ENCODE data around the gene ZNF385B. TPM values are rescaled to one million over a fixed set of nuclear protein-coding genes. Genes with fewer than 3 reads are reported as not detected.

The ZNF385B gene
- total RNA-seq (10 to 100 TPM in 1 of 7 donors, 1 to 10 TPM in 6; 5.4 to 20.0 (median 9.1) TPM), polyA plus RNA-seq (10 to 100 TPM in 1 of 2 donors, 1 to 10 TPM in 1; 4.8 to 20.9 TPM)
- long read RNA-seq, donor 1, partial matches to known transcripts = 8 of 11 reads
- long read RNA-seq, donor 1, other reads (novel, unspliced or antisense) = 3 of 11 reads
- long read RNA-seq, donor 2, partial matches to known transcripts = 0 of 1 reads
- long read RNA-seq, donor 2, other reads (novel, unspliced or antisense) = 0 of 1 reads
- long read RNA-seq, donor 3, partial matches to known transcripts = 0 of 4 reads
- long read RNA-seq, donor 3, other reads (novel, unspliced or antisense) = 2 of 4 reads

GRCh38 chr2:179861416-179862067 lies at the start of gene ZNF385B:
Gene ZNF385B (minus strand): TSS chr2:179861612.
- Histone ChIP-seq H3K27me3 (no peaks in the 10 kb centered on the region), H3K27ac (peak within 1 kb of the TSS; percentile 50 to 69), H3K36me3 (no peaks in the 10 kb centered on the region), H3K4me3 (peak within 1 kb of the TSS; percentile 41), H3K9me3 (no peaks in the 10 kb centered on the region), H3K4me1 (ENCODE audit: insufficient read depth) (peaks cover 4% of the 10 kb centered on the region)
- no peak for TF ChIP-seq EP300 (IDR thresholded peaks at IDR 0.05)
- TF ChIP-seq CTCF (IDR thresholded peaks at IDR 0.05) = no peak
- TF ChIP-seq POLR2A (IDR thresholded peaks at IDR 0.05) = no peak
- peak; percentile 29 to 58 (median 49) for DNase-seq
- intact Hi-C loops (cut with DNase I) = no loop called here
- 1 to 2% (median 1%) methylated on average over 37 to 55 of the region's 55 CpGs for WGBS, 3 donors

DNA sequence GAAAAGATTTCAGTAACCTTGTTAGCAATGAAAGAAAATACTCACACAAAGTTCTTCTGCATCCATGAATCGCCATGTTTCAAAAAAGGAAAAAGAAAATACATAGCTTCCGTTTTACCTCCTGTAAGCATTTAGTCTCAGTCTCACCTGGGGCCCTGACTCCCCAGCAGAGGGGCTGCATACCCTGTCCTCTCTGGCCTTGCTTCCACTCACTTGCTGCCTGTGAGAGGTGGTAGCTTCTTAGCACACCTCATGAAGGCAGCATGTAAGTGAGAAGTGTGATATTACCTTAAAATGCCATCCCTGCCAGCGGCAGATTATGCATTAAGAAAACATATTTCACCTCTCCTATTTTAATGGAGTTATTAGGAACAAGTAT lies 49.3 kb upstream of the ZNF385B start:
- no peak overlapping the region for H3K27ac ChIP-seq
- H3K4me3 ChIP-seq = no peak overlapping the region
- no peak for TF ChIP-seq CTCF (IDR thresholded peaks at IDR 0.05)
- TF ChIP-seq EP300 (IDR thresholded peaks at IDR 0.05) = no peak
- TF ChIP-seq POLR2A (IDR thresholded peaks at IDR 0.05) = no peak
- no peaks in the 10 kb centered on the region for H3K27me3 ChIP-seq
- intact Hi-C loops (cut with DNase I) = no loop called here
- H3K9me3 ChIP-seq = no peaks in the 10 kb centered on the region
- WGBS, 3 donors = 66 to 74% (median 69%) methylated on average over 3 of the region's 3 CpGs
- DNase-seq = no peak
- no peaks in the 10 kb centered on the region for H3K36me3 ChIP-seq
- no peaks in the 10 kb centered on the region for H3K4me1 ChIP-seq (ENCODE audit: insufficient read depth)

GRCh38 chr2:179909845-179910734 lies 48.7 kb upstream of the ZNF385B start:
- TF ChIP-seq CTCF (IDR thresholded peaks at IDR 0.05) = no peak
- TF ChIP-seq POLR2A (IDR thresholded peaks at IDR 0.05) = no peak
- TF ChIP-seq EP300 (IDR thresholded peaks at IDR 0.05) = no peak
- no peak overlapping the region for H3K27ac ChIP-seq
- H3K27me3 ChIP-seq = no peaks in the 10 kb centered on the region
- no peaks in the 10 kb centered on the region for H3K9me3 ChIP-seq
- H3K4me3 ChIP-seq = no peak overlapping the region
- intact Hi-C loops (cut with DNase I) = no loop called here
- WGBS, 3 donors = 68 to 69% (median 69%) methylated on average over 6 of the region's 6 CpGs
- no peaks in the 10 kb centered on the region for H3K4me1 ChIP-seq (ENCODE audit: insufficient read depth)
- H3K36me3 ChIP-seq = no peaks in the 10 kb centered on the region
- no peak for DNase-seq

DNA sequence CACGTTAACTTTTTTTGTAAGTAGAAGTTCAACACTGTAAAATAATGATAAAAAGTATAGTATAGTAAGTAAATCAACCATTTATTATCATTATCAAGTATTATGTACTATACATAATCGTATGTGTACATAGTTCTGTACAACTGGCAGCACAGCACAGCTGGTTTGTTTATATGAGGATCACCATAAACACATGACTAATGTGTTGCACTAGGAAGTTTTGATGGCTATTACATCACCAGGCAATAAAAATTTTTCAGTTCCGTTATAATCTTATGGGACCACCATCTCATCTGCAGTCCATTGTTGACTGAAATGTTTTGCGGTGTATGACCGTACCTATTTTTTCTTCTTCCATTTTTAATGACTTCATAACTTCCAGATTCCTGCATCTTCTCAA lies 39.2 kb upstream of the ZNF385B start:
- 70 to 81% (median 74%) methylated on average over 5 of the region's 5 CpGs for WGBS, 3 donors
- H3K9me3 ChIP-seq = no peaks in the 10 kb centered on the region
- intact Hi-C loops (cut with DNase I) = no loop called here
- no peaks in the 10 kb centered on the region for H3K27me3 ChIP-seq
- H3K27ac ChIP-seq = no peak overlapping the region
- no peak for DNase-seq
- no peaks in the 10 kb centered on the region for H3K36me3 ChIP-seq
- H3K4me3 ChIP-seq = no peak overlapping the region
- no peak for TF ChIP-seq POLR2A (IDR thresholded peaks at IDR 0.05)
- no peak for TF ChIP-seq CTCF (IDR thresholded peaks at IDR 0.05)
- no peak for TF ChIP-seq EP300 (IDR thresholded peaks at IDR 0.05)
- H3K4me1 ChIP-seq (ENCODE audit: insufficient read depth) = no peaks in the 10 kb centered on the region

Data from ovary (tissue), 10 donors.